Measurements from ENCODE around the gene TNRC6B.

- no peak for TF ChIP-seq CTCF (IDR thresholded peaks at IDR 0.05; ENCODE audit: poor library complexity)
- TF ChIP-seq EZH2phosphoT487 (IDR thresholded peaks at IDR 0.05; ENCODE audit: low read depth, severe bottlenecking, unreplicated experiment), result no peak
Observed at GRCh38 chr22:40347300-40347699, 169.6 kb downstream of the TNRC6B start.
